ENCODE measurements around the gene SLC27A3. TPM values are rescaled to one million over a fixed set of nuclear protein-coding genes. Genes with fewer than 3 reads are reported as not detected.

The SLC27A3 gene
- total RNA-seq, 4 donors from 2014 or later, result 18.3 to 72.3 (median 39.6) TPM

DNA sequence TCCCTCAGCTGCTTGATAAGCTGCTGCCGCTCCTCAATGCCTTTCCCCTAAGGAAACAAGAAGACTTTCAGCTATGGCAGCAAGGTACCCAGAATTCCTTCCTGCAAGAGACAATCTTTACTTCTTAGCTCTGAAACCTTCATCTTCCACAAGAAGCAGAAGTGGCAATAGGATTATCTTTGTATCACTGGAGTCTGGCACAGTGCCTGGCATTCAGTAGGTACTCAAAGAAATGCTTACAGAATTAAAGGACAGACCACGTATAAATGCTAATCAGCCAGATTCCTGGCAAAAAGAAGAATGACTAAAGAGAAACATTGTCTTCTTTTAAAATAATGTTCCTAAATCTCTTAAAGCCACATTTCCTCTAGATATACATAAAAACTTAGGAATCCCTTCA lies 43.7 kb downstream of the SLC27A3 start:
- DNase-seq (ENCODE audit: low spot score in 2 of 2), result no peak
- Histone ChIP-seq H3K27ac (no peak overlapping the region), H3K4me1 (peaks cover 3% of the 10 kb centered on the region), H3K27me3 (no peaks in the 10 kb centered on the region), H3K36me3 (peaks cover 51% of the 10 kb centered on the region), H3K4me3 (no peak overlapping the region), H3K9me3 (no peaks in the 10 kb centered on the region)
- TF ChIP-seq EP300 (IDR thresholded peaks at IDR 0.05), result no peak
- TF ChIP-seq, protein P1, sequence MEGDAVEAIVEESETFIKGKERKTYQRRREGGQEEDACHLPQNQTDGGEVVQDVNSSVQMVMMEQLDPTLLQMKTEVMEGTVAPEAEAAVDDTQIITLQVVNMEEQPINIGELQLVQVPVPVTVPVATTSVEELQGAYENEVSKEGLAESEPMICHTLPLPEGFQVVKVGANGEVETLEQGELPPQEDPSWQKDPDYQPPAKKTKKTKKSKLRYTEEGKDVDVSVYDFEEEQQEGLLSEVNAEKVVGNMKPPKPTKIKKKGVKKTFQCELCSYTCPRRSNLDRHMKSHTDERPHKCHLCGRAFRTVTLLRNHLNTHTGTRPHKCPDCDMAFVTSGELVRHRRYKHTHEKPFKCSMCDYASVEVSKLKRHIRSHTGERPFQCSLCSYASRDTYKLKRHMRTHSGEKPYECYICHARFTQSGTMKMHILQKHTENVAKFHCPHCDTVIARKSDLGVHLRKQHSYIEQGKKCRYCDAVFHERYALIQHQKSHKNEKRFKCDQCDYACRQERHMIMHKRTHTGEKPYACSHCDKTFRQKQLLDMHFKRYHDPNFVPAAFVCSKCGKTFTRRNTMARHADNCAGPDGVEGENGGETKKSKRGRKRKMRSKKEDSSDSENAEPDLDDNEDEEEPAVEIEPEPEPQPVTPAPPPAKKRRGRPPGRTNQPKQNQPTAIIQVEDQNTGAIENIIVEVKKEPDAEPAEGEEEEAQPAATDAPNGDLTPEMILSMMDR (IDR thresholded peaks at IDR 0.05), result no peak
- no peak for TF ChIP-seq POLR2AphosphoS5 (IDR thresholded peaks at IDR 0.05)
- TF ChIP-seq POLR2A (IDR thresholded peaks at IDR 0.05), result no peak
- 89% methylated on average over 2 of the region's 2 CpGs for whole genome bisulfite sequencing

DNA sequence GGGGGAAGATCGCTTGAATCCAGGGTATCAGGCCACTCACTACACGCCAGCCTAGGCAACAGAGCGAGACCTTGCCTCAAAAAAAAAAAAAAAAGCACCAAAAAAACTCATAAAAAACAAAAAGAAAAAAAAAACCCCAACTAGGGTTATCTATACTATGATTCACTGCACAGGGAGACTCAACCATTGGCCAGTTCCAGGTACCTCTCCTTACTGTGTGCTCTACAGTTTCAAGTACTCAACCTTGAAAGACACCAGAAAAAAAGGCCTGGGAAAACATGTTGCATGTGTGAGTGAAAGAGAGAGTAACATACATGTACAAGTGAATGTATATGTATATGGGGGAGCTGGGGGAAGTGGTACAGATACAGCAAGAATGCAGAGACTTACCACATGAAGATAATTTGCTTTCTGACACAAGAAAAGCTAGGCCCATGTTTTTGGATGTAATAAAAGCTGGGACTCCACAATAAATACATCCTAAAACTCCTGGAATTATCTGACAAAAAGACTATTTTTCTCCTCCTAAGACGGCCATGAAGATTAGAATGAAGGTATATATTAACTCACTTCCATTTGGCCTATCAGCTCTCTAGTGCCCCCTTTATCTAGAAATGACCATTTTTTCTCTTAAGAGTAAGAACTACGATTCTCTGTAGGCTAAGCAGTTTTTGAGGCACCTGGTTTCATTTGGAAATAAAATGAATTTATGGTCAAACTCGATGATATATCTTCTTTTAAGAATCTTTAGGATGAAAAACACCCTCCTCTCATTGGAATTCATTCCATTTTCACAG lies 52.2 kb downstream of the SLC27A3 start:
- Histone ChIP-seq H3K27ac (no peak overlapping the region), H3K4me1 (no peaks in the 10 kb centered on the region), H3K36me3 (peaks cover 32% of the 10 kb centered on the region), H3K27me3 (no peaks in the 10 kb centered on the region), H3K9me3 (no peaks in the 10 kb centered on the region), H3K4me3 (no peak overlapping the region)
- 85% methylated on average over 6 of the region's 6 CpGs for WGBS
- TF ChIP-seq POLR2AphosphoS5 (IDR thresholded peaks at IDR 0.05), result no peak
- TF ChIP-seq, protein P1 (IDR thresholded peaks at IDR 0.05), result no peak
- TF ChIP-seq EP300 (IDR thresholded peaks at IDR 0.05), result no peak
- TF ChIP-seq POLR2A (IDR thresholded peaks at IDR 0.05), result no peak
- DNase-seq (ENCODE audit: low spot score in 2 of 2), result no peak

Other genes with a start within 250 kb of the SLC27A3 start
- 100 to 1,000 TPM; 135 to 264 (median 241) TPM for gene S100A6, start 239.4 kb upstream of the SLC27A3 start, total RNA-seq
- not detected for gene S100A5, start 234.5 kb upstream of the SLC27A3 start, total RNA-seq
- 100 to 1,000 TPM in 3 of 4 donors, 10 to 100 TPM in 1; 89.3 to 229 (median 175) TPM for gene S100A4, start 229.6 kb upstream of the SLC27A3 start, total RNA-seq
- gene S100A3, start 226.1 kb upstream of the SLC27A3 start, total RNA-seq, result 100 to 1,000 TPM in 1 of 4 donors, 10 to 100 TPM in 2, not detected in 1; 42.6 to 342 (median 88.0) TPM
- gene S100A2, start 209.6 kb upstream of the SLC27A3 start, total RNA-seq, result 100 to 1,000 TPM; 127 to 519 (median 267) TPM
- gene S100A16, start 162.3 kb upstream of the SLC27A3 start, total RNA-seq, result 100 to 1,000 TPM; 133 to 668 (median 414) TPM
- 100 to 1,000 TPM; 252 to 555 (median 445) TPM for gene S100A14, start 159.1 kb upstream of the SLC27A3 start, total RNA-seq
- 10 to 100 TPM; 28.0 to 55.4 (median 43.1) TPM for gene S100A13, start 147.9 kb upstream of the SLC27A3 start, total RNA-seq
- gene S100A1, start 147.0 kb upstream of the SLC27A3 start, total RNA-seq, result 10 to 100 TPM; 17.9 to 33.2 (median 21.1) TPM
- 10 to 100 TPM; 56.8 to 78.1 (median 58.2) TPM for gene CHTOP, start 141.3 kb upstream of the SLC27A3 start, total RNA-seq
- gene SNAPIN, start 116.7 kb upstream of the SLC27A3 start, total RNA-seq, result 10 to 100 TPM; 33.6 to 41.1 (median 35.6) TPM
- gene ILF2, start 104.4 kb upstream of the SLC27A3 start, total RNA-seq, result 100 to 1,000 TPM in 3 of 4 donors, 10 to 100 TPM in 1; 68.2 to 149 (median 127) TPM
- 10 to 100 TPM in 1 of 4 donors, 1 to 10 TPM in 3; 4.7 to 19.2 (median 6.9) TPM for gene NPR1, start 96.7 kb upstream of the SLC27A3 start, total RNA-seq
- 10 to 100 TPM; 38.3 to 75.4 (median 43.9) TPM for gene INTS3, start 47.4 kb upstream of the SLC27A3 start, total RNA-seq
- 10 to 100 TPM; 25.5 to 64.5 (median 37.1) TPM for gene GATAD2B, start 147.6 kb downstream of the SLC27A3 start, total RNA-seq
- 10 to 100 TPM; 20.0 to 45.1 (median 31.0) TPM for gene DENND4B, start 171.3 kb downstream of the SLC27A3 start, total RNA-seq
- gene CRTC2, start 183.2 kb downstream of the SLC27A3 start, total RNA-seq, result 10 to 100 TPM; 19.3 to 36.2 (median 24.5) TPM
- gene SLC39A1, start 188.1 kb downstream of the SLC27A3 start, total RNA-seq, result 10 to 100 TPM; 60.0 to 79.5 (median 69.6) TPM
- 10 to 100 TPM; 16.6 to 41.0 (median 20.3) TPM for gene CREB3L4, start 192.5 kb downstream of the SLC27A3 start, total RNA-seq
- 100 to 1,000 TPM; 145 to 213 (median 182) TPM for gene JTB, start 202.3 kb downstream of the SLC27A3 start, total RNA-seq
- 10 to 100 TPM; 13.5 to 26.3 (median 23.4) TPM for gene RAB13, start 210.9 kb downstream of the SLC27A3 start, total RNA-seq
- 1,000 to 10,000 TPM; 1,261 to 3,096 (median 2,718) TPM for gene RPS27, start 215.4 kb downstream of the SLC27A3 start, total RNA-seq

All from suprapubic skin (tissue), 4 donors.